Bronchial epithelial cell (primary cell): ENCODE results near the gene AHI1. TPM values are rescaled to one million over a fixed set of nuclear protein-coding genes. Genes with fewer than 3 reads are reported as not detected.
A peak's percentile ranks its signal among the peaks of the same experiment; 100 is the strongest.

ENCODE experiments used
- DNase-seq: peaks from one replicate; pipeline ENCODE4 v3.0.0-alpha.2; 2010; ENCODE audit warnings: low read depth
- FAIRE-seq: peaks from 2 replicates; lab custom pipeline; 2011; peaks lifted over from hg19 to GRCh38; lab: Jason Lieb, UNC
- H3K27me3 ChIP-seq: 2 replicates; pipeline ENCODE4 v1.5.1; 2011; ENCODE audit warnings: low read length; ENCODE audit not compliant: control insufficient read depth, insufficient read depth
- H3K36me3 ChIP-seq: 2 replicates; pipeline ENCODE4 v1.5.1; 2011; ENCODE audit warnings: low read length; ENCODE audit not compliant: control insufficient read depth, insufficient read depth
- H3K4me3 ChIP-seq: 2 replicates; pipeline ENCODE4 v1.5.1; 2011; ENCODE audit warnings: mild to moderate bottlenecking, low read depth, low read length, control low read depth
- total RNA-seq: library from RNA; depleted of rRNA; stranded (reverse); fragments of >200 nt; gene quantifications from 2 replicates; pipeline ENCODE4 v1.2.1, GENCODE V29; 2014
- TF ChIP-seq, protein P1 (sequence below): IDR thresholded peaks from 2 replicates; pipeline ENCODE4 v1.5.1; 2011; ENCODE audit warnings: mild to moderate bottlenecking, moderate library complexity, low read length, control low read depth, inconsistent platforms; ENCODE audit not compliant: insufficient read depth, severe bottlenecking

AHI1 gene
- total RNA-seq, 1 donor from 2014 or later, result 5.5 TPM

DNA sequence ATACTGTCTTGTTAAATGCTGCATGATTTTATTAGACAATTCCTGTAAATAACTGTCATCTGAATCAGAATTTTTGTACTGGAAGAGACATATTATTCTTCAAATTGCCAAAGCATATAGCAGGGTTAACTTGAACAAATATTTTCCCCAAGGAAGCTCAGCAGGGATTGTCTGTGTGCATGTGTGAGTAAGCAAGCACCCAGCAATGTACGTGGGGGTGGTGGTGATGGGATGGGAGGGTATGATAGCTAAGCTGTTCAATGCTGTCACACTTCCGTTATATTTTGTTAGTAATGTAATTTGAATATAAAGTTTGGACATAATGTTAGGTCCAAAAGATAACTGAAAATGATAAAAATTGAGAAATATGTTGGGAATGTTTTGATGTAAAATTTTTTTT lies 198.3 kb downstream of the AHI1 start:
- no peak for FAIRE-seq
- no peak for DNase-seq
- Histone ChIP-seq H3K4me3 (no peak overlapping the region), H3K27me3 (no peaks in the 10 kb centered on the region), H3K36me3 (no peaks in the 10 kb centered on the region)
- TF ChIP-seq, protein P1, sequence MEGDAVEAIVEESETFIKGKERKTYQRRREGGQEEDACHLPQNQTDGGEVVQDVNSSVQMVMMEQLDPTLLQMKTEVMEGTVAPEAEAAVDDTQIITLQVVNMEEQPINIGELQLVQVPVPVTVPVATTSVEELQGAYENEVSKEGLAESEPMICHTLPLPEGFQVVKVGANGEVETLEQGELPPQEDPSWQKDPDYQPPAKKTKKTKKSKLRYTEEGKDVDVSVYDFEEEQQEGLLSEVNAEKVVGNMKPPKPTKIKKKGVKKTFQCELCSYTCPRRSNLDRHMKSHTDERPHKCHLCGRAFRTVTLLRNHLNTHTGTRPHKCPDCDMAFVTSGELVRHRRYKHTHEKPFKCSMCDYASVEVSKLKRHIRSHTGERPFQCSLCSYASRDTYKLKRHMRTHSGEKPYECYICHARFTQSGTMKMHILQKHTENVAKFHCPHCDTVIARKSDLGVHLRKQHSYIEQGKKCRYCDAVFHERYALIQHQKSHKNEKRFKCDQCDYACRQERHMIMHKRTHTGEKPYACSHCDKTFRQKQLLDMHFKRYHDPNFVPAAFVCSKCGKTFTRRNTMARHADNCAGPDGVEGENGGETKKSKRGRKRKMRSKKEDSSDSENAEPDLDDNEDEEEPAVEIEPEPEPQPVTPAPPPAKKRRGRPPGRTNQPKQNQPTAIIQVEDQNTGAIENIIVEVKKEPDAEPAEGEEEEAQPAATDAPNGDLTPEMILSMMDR, result no peak

DNA sequence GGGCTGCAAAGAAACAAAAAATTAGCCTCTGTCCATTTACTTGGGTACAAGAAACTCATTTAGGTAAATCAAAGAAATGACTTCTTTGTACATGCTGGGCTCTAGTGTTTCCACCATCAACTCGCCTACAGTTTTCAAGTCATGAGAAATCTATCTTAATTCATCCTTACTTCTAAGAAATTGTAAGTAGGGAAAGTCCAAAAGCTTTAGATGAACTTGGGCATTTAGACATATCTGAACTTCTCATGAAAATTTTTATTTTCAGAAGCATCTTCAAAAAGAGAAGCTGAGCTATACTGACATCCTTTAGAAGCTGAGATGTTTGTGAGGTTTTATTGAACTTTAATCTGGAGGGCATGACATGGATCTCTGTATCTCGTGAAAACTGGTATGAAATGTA lies 199.1 kb downstream of the AHI1 start:
- DNase-seq (no peak), FAIRE-seq (no peak)
- no peaks in the 10 kb centered on the region for H3K36me3 ChIP-seq
- TF ChIP-seq, protein P1, result no peak
- no peaks in the 10 kb centered on the region for H3K27me3 ChIP-seq
- H3K4me3 ChIP-seq, result no peak overlapping the region

DNA sequence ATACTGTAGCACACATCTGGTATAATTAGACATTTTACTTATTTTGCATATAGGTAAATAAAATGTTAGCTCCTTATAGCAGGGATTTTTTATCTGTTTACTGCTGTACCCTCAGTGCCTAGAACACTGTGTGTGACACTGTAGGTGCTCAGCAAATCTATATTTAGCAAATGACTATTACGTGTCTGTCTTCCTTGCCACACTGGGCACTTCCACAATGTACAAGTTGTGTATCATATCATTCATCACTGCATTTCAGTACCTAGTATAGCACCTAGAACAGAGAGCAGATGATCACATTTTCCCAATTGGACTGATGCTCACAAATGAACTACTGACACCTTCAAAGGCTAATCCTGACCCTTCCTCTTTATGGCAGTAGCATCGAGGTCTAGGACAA lies 200.8 kb downstream of the AHI1 start:
- TF ChIP-seq, protein P1, result no peak
- H3K4me3 ChIP-seq, result no peak overlapping the region
- no peaks in the 10 kb centered on the region for H3K27me3 ChIP-seq
- no peaks in the 10 kb centered on the region for H3K36me3 ChIP-seq
- DNase-seq, result no peak
- no peak for FAIRE-seq

- Histone ChIP-seq H3K4me3 (no peak overlapping the region), H3K36me3 (no peaks in the 10 kb centered on the region), H3K27me3 (no peaks in the 10 kb centered on the region)
- DNase-seq (no peak), FAIRE-seq (no peak)
- TF ChIP-seq, protein P1, result no peak
These were observed 202.5 kb downstream of the AHI1 start for GRCh38 chr6:135295085-135295484.

- TF ChIP-seq, protein P1, result no peak
- Histone ChIP-seq H3K36me3 (no peaks in the 10 kb centered on the region), H3K4me3 (no peak overlapping the region), H3K27me3 (no peaks in the 10 kb centered on the region)
- peak; percentile 34 for DNase-seq
- no peak for FAIRE-seq
These were observed 206.1 kb downstream of the AHI1 start for GRCh38 chr6:135291288-135292076.

GRCh38 chr6:135289816-135290215 lies 207.7 kb downstream of the AHI1 start:
- no peak for DNase-seq
- no peak overlapping the region for H3K4me3 ChIP-seq
- TF ChIP-seq, protein P1, result no peak
- no peaks in the 10 kb centered on the region for H3K36me3 ChIP-seq
- H3K27me3 ChIP-seq, result no peaks in the 10 kb centered on the region
- FAIRE-seq, result no peak
